Activated CD4-positive, alpha-beta T cell treated with anti-CD3 and anti-CD28 coated beads, Interleukin-2, amount 50 U/mL, for 4 hours (primary cell): ENCODE results near the gene COPG2.
"Not testable (repeated sequence)": the region's sequence is repeated elsewhere in the genome, so short reads cannot be mapped to it uniquely, and the experiment has no call there.

ENCODE experiments used
- DNase-seq, 2 experiments: peaks; one replicate each; pipeline ENCODE4 v3.0.0-alpha.2; 2020

The COPG2 gene, protein sequence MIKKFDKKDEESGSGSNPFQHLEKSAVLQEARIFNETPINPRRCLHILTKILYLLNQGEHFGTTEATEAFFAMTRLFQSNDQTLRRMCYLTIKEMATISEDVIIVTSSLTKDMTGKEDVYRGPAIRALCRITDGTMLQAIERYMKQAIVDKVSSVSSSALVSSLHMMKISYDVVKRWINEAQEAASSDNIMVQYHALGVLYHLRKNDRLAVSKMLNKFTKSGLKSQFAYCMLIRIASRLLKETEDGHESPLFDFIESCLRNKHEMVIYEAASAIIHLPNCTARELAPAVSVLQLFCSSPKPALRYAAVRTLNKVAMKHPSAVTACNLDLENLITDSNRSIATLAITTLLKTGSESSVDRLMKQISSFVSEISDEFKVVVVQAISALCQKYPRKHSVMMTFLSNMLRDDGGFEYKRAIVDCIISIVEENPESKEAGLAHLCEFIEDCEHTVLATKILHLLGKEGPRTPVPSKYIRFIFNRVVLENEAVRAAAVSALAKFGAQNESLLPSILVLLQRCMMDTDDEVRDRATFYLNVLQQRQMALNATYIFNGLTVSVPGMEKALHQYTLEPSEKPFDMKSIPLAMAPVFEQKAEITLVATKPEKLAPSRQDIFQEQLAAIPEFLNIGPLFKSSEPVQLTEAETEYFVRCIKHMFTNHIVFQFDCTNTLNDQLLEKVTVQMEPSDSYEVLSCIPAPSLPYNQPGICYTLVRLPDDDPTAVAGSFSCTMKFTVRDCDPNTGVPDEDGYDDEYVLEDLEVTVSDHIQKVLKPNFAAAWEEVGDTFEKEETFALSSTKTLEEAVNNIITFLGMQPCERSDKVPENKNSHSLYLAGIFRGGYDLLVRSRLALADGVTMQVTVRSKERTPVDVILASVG

GRCh38 chr7:130668258-130669084, at the start of gene COPG2:
TSS of gene COPG2 (minus strand) at chr7:130668748. CDS start at chr7:130668668, 80 bp downstream.
- peak; percentile 53 to 55 for DNase-seq

DNA sequence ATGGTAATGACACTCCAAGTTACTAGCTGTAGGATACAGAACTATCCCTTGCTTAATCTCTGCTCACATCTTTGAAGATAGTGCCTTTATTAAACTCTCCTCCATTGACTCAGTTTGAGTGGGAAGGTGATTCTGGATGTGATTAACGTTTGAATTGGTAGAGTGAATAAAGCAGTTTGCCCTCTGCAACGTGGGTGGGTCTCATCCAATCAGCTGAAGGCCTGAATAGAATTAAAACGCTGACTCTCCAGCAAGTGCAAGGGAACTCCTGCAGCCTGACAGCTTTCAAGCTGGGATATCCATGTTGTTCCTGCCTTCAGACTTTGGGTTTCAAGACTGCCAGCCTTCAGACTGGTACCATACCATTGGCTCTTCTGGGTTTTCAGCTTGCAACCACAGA, 43.9 kb upstream of the COPG2 start:
- DNase-seq, result no peak

GRCh38 chr7:130708766-130709165, 40.2 kb upstream of the COPG2 start:
- DNase-seq, result no peak

DNA sequence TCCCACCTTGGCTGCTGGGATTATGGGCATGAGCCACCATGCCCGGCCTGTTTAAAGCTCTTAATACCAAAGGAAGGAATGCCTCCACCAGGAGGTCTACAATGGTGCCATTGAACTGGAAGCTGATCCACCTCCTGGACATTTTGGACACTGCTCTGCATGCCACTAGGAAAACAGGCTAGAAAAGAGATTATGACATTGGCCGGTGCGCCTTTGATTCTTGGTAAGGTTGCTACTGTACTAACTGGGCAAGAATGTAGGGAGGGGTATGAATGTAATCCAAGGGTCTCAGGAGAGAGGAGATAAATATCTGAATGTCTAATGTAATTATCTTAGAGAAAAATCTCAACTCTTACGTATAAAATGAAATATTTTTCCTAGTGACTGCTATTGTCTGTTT, 39.5 kb upstream of the COPG2 start:
- DNase-seq, result no peak

DNA sequence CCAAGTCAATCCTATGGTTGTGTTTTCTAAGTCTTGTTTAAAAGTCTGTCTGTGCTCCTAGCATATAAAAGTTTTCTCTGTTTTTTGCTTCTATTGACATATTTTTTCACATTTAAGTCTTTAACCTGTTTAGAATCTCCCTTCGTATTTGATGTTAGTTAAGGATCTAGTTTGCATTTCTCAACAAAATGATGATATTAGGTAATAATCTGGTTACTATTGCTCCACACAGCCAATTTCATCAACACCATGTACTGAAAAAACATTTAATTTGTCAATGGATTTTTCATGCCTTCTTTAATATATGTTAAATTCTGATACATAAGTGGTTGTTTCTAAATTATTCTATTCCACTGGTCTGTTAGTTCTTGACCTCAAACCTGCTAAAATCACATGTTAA, 35.3 kb upstream of the COPG2 start:
- no peak for DNase-seq

GRCh38 chr7:130701650-130702049, 33.1 kb upstream of the COPG2 start:
- no peak for DNase-seq

DNA sequence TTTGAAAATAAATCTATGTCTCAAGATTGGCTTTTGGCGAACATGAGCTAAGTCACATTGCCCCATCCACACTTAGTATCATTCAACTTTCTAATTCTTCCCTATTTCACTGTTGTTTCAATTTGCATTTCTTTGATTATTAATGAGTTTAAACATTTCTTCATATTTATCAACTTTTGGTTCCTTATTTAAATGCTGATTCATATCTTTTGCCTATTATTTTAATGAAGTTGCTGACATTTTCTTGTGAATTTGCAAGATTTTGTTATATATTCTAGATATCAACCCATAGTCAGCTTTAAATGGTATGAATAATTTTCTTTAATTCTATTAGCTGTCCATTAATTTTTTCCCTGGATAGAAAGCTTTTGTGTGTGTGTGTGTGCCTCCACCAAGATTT, 32.2 kb upstream of the COPG2 start:
- no peak for DNase-seq

GRCh38 chr7:130699686-130700085, 31.1 kb upstream of the COPG2 start:
- DNase-seq, result no peak

GRCh38 chr7:130697820-130698219, 29.3 kb upstream of the COPG2 start:
- DNase-seq, result no peak

DNA sequence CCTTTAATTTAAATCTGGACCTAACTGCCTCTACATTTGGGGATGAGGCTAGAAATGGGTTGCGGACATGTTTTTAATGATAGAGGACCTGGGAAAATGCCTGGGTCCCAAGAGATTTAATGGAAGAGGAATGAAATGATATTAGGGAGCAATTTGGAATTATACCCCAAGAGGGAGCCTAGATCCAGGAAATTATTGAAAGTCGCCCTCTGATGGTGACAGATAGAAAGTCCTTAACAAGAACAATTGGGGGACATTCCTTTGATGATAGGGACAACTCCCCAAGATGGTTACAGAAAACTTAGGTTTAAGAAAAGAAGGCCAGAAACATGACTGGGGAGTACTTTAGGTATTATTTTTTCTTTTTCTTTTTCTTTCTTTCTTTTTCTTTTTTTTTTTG, 27.3 kb upstream of the COPG2 start:
- no peak for DNase-seq

- not testable (repeated sequence) for DNase-seq
These were observed 23.8 kb upstream of the COPG2 start for GRCh38 chr7:130692396-130692795.

GRCh38 chr7:130689683-130690082, 21.1 kb upstream of the COPG2 start:
- no peak for DNase-seq

DNA sequence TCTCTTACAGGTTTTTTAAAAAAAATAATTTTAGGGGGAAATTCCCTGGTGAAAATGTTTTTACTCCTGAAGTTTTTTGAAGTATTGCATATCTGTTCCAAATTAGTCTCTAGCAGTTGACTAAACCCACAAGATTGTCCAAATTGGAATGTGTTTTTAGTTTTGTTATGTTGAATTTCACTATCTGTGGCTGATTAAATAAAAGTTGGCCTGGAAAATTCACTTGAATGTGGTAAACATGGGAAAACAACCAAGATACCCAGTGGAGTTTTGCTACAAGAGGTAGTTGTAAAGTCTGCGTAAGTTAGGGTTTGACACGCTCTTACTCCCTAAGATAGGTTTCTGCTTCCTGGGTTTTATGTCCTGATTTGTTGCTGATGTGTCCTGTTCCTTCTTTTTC, 14.5 kb upstream of the COPG2 start:
- DNase-seq, result no peak

- no peak for DNase-seq
These were observed 5.9 kb upstream of the COPG2 start for GRCh38 chr7:130674456-130674855.

GRCh38 chr7:130673066-130673465, 4.5 kb upstream of the COPG2 start:
- DNase-seq, result no peak

DNA sequence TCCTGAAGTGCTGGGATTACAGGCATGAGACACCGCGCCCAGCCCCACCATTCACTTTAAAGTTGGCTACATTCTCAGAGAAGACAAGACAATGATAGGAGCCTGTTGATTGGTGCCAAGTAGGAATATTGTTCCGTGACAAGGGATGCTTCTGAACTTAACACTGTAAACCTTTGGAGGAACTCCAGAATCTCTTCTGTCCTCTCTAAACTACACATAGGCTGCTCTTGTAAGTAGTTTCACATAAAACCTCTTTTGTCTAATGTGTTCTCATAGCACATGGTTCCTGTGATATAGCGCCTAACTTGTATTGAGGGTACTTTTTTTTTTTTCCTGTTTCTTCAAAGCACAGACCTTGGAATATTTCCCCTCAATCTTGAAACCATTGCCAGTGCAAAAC, 3.6 kb upstream of the COPG2 start:
- DNase-seq, result no peak

- peak in 1 of 2 experiments; percentile 0 for DNase-seq
These were observed 645 bp upstream of the COPG2 start for GRCh38 chr7:130669085-130669700.

GRCh38 chr7:130667593-130668257, 823 bp downstream of the COPG2 start:
- no peak for DNase-seq

GRCh38 chr7:130662426-130662825, 6.1 kb downstream of the COPG2 start:
- DNase-seq, result no peak

DNA sequence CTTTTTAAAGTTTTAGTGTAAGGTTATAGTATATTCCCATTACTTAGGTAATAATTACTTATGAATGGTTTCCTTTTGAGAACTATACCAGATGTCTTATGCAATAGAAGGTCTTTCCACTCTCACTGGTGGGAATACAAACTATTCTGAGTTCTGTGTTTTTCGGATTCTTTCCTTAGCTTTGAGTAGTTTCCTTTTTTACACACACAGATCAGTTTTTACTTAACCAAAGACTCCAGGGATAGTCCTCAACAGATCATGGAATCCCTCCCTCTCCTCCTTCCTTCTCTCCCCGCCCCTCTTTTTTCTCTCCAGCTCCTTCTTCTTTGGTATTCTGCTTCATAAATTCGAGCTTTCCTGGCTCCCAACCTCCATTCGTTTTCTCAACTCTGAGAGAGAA, 13.3 kb downstream of the COPG2 start:
- no peak for DNase-seq

DNA sequence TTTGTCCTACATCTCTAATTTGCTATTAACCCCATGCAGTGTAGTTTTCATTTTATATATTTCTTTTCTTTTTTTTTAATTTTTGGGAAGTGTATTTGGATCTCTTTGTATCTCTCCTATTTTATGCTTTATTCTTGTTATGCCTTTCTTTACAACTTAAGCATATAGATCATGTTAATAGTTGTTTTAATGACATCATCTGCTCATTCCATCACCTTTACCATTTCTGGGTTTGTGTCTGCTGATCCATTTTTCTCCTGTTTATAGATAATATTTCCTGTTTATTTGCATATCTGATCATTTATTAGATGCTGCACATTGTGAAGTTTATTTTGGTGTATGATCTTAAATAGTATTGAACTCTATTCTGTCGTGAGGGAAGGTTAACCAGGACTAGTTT, 13.7 kb downstream of the COPG2 start:
- no peak for DNase-seq

- no peak for DNase-seq
These were observed 17.9 kb downstream of the COPG2 start for GRCh38 chr7:130650611-130651120.
